Epithelial cell of proximal tubule (primary cell): ENCODE measurements around the gene BMPR1A. TPM values are rescaled to one million over a fixed set of nuclear protein-coding genes. Genes with fewer than 3 reads are reported as not detected.

Experiments used
- DNase-seq: peaks from one replicate; pipeline ENCODE4 v3.0.0-alpha.2; 2011; ENCODE audit warnings: low read depth
- H3K4me3 ChIP-seq: 2 replicates; pipeline ENCODE4 v1.5.1; 2011; ENCODE audit warnings: low read depth, mild to moderate bottlenecking, low read length
- CTCF ChIP-seq: conservative IDR thresholded peaks from 2 replicates; pipeline ENCODE4 v1.5.1; 2012; ENCODE audit warnings: low read depth, mild to moderate bottlenecking, low read length
- total RNA-seq: library from RNA; depleted of rRNA; stranded (reverse); fragments of >200 nt; gene quantifications from 2 replicates; pipeline ENCODE4 v1.2.3, GENCODE V29; 2015

Gene BMPR1A
- total RNA-seq, 1 donor from 2014 or later: 15.5 TPM

GRCh38 chr10:86763404-86763803 lies 7.0 kb downstream of the BMPR1A start:
- TF ChIP-seq CTCF: no peak

GRCh38 chr10:86765548-86765947 lies 9.1 kb downstream of the BMPR1A start:
- no peak overlapping the region for H3K4me3 ChIP-seq
- TF ChIP-seq CTCF: no peak
- no peak for DNase-seq

More at GRCh38 chr10:86763404-86763803, 7.0 kb downstream of the BMPR1A start:
- no peak for DNase-seq
- H3K4me3 ChIP-seq: no peak overlapping the region

GRCh38 chr10:86768412-86769062 lies 12.1 kb downstream of the BMPR1A start:
- no peak for TF ChIP-seq CTCF
- no peak for DNase-seq
- no peak overlapping the region for H3K4me3 ChIP-seq

- no peak overlapping the region for H3K4me3 ChIP-seq
- no peak for TF ChIP-seq CTCF
- no peak for DNase-seq
These were observed 13.6 kb downstream of the BMPR1A start for GRCh38 chr10:86769991-86770390.

GRCh38 chr10:86770412-86770960 lies 14.1 kb downstream of the BMPR1A start:
- no peak overlapping the region for H3K4me3 ChIP-seq
- TF ChIP-seq CTCF: no peak
- DNase-seq: no peak

GRCh38 chr10:86773498-86773897 lies 17.1 kb downstream of the BMPR1A start:
- no peak overlapping the region for H3K4me3 ChIP-seq
- no peak for TF ChIP-seq CTCF
- no peak for DNase-seq
